ENCODE results near the gene APBA1.

APBA1 gene

DNA sequence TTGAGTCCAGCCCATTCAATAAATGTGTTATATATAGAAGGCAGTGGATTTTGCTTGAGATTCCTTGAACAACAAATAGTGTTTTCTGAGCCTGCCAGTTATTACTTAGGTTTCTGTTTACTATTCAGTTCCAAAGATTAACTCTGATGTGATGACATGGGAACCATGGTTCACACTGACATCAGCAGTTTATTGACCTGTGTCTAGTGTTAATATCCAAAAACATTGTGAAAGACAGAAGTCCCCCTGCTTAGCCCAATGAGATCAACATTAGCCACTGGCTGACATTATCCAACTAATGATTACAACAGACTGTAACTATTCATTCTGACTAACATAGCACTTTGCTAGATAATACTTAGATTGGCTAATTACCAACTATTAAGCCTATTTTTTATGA lies 14.9 kb downstream of the APBA1 start:
- TF ChIP-seq, protein P1, sequence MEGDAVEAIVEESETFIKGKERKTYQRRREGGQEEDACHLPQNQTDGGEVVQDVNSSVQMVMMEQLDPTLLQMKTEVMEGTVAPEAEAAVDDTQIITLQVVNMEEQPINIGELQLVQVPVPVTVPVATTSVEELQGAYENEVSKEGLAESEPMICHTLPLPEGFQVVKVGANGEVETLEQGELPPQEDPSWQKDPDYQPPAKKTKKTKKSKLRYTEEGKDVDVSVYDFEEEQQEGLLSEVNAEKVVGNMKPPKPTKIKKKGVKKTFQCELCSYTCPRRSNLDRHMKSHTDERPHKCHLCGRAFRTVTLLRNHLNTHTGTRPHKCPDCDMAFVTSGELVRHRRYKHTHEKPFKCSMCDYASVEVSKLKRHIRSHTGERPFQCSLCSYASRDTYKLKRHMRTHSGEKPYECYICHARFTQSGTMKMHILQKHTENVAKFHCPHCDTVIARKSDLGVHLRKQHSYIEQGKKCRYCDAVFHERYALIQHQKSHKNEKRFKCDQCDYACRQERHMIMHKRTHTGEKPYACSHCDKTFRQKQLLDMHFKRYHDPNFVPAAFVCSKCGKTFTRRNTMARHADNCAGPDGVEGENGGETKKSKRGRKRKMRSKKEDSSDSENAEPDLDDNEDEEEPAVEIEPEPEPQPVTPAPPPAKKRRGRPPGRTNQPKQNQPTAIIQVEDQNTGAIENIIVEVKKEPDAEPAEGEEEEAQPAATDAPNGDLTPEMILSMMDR (conservative IDR thresholded peaks at IDR 0.05): no peak
- no peak for TF ChIP-seq ZFX (IDR thresholded peaks at IDR 0.05)
- H3K27ac ChIP-seq: no peak overlapping the region

DNA sequence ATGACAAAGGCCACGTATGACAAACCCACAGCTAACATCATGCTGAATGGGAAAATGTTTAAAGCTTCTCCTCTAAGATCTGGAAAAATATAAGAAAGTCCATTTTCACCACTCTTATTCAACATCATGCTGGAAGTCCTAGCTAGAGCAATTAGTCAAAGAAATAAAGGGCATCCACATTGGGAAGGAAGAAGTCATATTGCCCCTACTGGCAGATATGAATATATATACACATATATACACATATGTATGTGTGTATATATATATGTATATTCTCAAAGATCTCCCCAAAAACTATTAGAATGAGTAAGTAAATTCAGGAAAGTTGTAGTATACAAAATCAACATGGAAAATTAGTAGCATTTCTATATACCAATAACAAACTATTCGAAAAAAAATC lies 17.1 kb downstream of the APBA1 start:
- no peak overlapping the region for H3K27ac ChIP-seq
- TF ChIP-seq ZFX (IDR thresholded peaks at IDR 0.05): no peak
- TF ChIP-seq, protein P1 (conservative IDR thresholded peaks at IDR 0.05): peak; percentile 31

DNA sequence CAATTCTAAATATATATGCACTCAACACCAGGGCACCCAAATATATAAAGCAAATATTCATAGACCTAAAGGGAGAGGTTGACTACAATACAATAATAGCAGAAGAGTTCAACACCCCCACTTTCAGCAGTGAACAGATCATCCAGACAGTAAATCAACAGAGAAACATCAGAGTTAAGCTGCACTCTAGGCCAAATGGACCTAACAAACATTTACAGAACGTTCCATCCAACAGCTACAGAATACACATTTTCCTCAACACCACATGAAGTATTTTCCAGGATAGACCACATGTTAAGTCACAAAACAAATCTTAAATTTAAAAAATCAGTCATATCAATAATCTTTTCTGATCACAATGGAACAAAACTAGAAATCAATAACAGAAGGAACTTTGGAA lies 18.9 kb downstream of the APBA1 start:
- no peak for TF ChIP-seq ZFX (IDR thresholded peaks at IDR 0.05)
- H3K27ac ChIP-seq: no peak overlapping the region

DNA sequence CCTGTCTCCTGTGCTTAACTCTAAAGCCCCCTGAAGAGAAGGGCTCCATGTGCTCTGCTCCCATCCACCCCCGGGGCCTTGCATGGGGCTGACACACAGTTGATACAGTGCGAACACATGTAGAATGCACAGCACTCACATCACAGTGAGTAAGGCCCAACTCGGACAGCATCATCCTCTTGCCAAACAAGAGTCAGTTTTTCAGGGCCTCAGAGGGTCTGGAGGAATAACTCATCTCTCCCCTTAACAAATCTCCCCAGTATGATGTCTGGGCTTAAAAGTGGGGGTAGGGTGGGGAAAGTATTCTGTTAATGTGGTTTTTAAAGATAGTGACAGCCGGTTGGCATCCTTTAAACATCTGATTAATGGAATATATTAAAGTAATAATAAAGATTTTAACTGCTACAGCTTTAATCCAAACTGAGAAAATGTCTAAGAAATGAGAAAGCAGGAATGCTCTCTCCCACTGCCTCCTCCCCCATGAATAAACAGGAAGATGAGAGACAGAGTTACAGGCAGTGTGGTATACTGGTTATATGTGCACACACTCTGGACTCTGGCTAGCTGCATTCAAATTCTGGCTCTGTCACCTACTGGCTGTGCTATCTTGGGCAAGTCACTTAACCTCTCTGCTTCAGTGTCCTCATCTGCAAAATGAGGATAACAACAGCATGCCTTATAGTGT lies 22.5 kb downstream of the APBA1 start:
- TF ChIP-seq ZFX (IDR thresholded peaks at IDR 0.05): no peak
- TF ChIP-seq, protein P1 (conservative IDR thresholded peaks at IDR 0.05): no peak
- no peak overlapping the region for H3K27ac ChIP-seq

DNA sequence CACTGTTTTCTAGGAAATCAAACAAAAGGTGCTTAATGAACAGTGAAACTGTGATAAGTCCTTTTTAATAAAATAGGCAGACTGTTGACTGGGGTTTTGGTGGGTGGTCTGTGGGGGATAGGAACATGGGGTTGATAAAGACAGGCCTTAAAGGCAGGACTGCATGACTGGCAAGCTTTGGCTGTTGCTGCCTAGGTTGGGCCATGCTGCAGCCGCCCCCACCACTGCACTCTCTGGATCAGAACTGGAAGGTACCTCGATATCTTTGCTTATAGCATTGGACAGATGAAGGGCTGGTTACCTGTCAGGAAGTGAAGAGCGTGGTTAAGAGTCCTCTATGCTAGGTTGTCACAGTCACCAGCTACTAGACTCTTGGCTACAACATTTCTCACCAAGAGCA lies 24.4 kb downstream of the APBA1 start:
- no peak overlapping the region for H3K27ac ChIP-seq
- TF ChIP-seq, protein P1 (conservative IDR thresholded peaks at IDR 0.05): no peak
- TF ChIP-seq ZFX (IDR thresholded peaks at IDR 0.05): no peak

DNA sequence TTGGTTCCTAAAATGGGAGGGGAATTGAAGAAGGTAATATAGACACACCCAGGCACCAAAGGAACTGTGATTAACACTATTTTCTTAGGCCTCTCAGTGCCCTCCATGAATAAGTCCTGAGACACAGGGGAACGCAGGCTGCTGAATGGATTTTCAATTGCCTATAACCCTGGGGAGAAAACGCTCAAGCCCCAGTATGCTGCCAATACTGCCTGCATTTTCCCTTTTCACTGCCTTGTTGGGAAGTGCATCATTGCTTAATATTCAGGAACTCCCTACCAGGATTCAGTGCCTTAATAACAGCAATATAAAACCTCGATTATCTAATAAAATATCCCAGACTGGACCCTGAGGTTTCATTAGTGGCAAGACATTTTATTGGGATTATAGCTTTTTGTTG lies 25.4 kb downstream of the APBA1 start:
- TF ChIP-seq, protein P1 (conservative IDR thresholded peaks at IDR 0.05): no peak
- no peak for TF ChIP-seq ZFX (IDR thresholded peaks at IDR 0.05)
- no peak overlapping the region for H3K27ac ChIP-seq

DNA sequence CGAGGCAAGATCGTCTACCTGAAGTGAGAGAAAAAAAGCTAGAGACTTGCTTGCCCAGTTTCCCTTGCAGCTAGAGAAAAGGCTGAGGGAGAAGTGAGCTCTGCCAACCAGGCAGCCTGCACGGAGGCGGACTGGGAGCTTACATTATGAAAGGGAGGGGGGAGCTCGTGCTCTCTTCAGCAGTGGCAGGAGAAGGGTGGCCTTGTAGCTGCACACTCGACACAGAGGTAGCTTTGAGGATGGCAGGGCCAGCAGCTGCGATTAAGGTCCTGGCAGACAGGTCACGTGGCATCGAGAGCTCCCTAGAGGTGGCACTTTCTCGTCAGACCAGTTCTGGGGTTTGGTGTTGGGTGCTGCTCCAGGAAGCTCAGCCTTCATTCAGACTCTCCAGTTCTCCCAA lies 26.7 kb downstream of the APBA1 start:
- TF ChIP-seq ZFX (IDR thresholded peaks at IDR 0.05): no peak
- TF ChIP-seq, protein P1 (conservative IDR thresholded peaks at IDR 0.05): no peak
- peak overlapping the region; percentile 70 for H3K27ac ChIP-seq

DNA sequence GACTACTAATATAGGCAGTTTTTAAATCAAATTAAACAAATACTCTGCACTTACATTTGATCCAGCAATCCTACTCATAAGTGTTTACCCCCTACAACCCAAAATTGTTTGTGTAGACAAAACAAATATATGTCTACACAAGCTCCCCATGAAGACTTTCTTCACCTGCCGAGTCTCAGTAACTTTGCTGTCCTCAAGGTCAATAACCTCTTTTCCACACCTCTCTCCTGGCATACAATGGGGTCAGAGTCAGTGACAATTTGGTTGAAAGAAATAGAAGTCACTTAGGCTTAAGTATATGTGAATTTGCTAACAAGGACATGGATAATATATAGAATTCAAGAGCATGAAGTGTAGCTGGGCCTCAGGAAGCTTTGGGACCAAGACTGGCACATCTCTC lies 29.1 kb downstream of the APBA1 start:
- no peak for TF ChIP-seq ZFX (IDR thresholded peaks at IDR 0.05)
- TF ChIP-seq, protein P1 (conservative IDR thresholded peaks at IDR 0.05): no peak

More for the DNA sequence above, 29.1 kb downstream of the APBA1 start:
- H3K27ac ChIP-seq: no peak overlapping the region; the same call in 1 of the 2 replicates

Data from C4-2B (cell line).